GM23338 (cell line): Measurements from ENCODE around the gene ZNF48. TPM values are rescaled to one million over a fixed set of nuclear protein-coding genes. Genes with fewer than 3 reads are reported as not detected.

Experiments
- ATAC-seq: fragments of 200-7000 bp; cut with Tn5 transposase; 3 replicates; pipeline ENCODE4 v1.9.1; 2020
- DNase-seq: peaks from one replicate; pipeline ENCODE4 v3.0.0-alpha.2; 2015; ENCODE audit warnings: low spot score
- H2AFZ ChIP-seq: fragments of 200-600 bp; sonication (generic); 2 replicates; pipeline ENCODE4 v1.8.0; 2016; ENCODE audit warnings: antibody characterized with exemption, mild to moderate bottlenecking, moderate library complexity
- H3F3A ChIP-seq: fragments of 200-600 bp; sonication (generic); replicated peaks from 2 replicates; pipeline ENCODE4 v1.8.0; 2017; ENCODE audit warnings: antibody characterized with exemption, mixed run types, low read depth
- H3K27ac ChIP-seq: fragments of 200-600 bp; sonication (generic); 2 replicates; pipeline ENCODE4 v1.6.1; 2016; ENCODE audit warnings: low read depth
- H3K27me3 ChIP-seq: fragments of 200-600 bp; sonication (generic); 2 replicates; pipeline ENCODE4 v1.8.0; 2016; ENCODE audit warnings: mild to moderate bottlenecking, mixed run types, moderate library complexity; ENCODE audit not compliant: insufficient read depth
- H3K36me3 ChIP-seq: fragments of 200-600 bp; sonication (generic); 2 replicates; pipeline ENCODE4 v1.8.0; 2016; ENCODE audit warnings: mild to moderate bottlenecking; ENCODE audit not compliant: insufficient read depth
- H3K4me1 ChIP-seq: fragments of 200-600 bp; sonication (generic); 2 replicates; pipeline ENCODE4 v1.8.0; 2016; ENCODE audit warnings: mild to moderate bottlenecking, moderate library complexity; ENCODE audit not compliant: insufficient read depth
- H3K4me2 ChIP-seq: fragments of 200-600 bp; sonication (generic); 2 replicates; pipeline ENCODE4 v1.7.1; 2017; ENCODE audit warnings: mixed run types
- H3K4me3 ChIP-seq: fragments of 200-600 bp; sonication (generic); 2 replicates; pipeline ENCODE4 v1.6.1; 2016; ENCODE audit warnings: mixed run types
- H3K79me2 ChIP-seq: fragments of 200-600 bp; sonication (generic); replicated peaks from 2 replicates; pipeline ENCODE4 v1.8.0; 2017; ENCODE audit warnings: mild to moderate bottlenecking; ENCODE audit not compliant: insufficient read depth
- H3K9me2 ChIP-seq: fragments of 200-600 bp; sonication (generic); 2 replicates; pipeline ENCODE4 v1.8.0; 2017; ENCODE audit not compliant: insufficient read depth
- H4K20me1 ChIP-seq: fragments of 200-600 bp; sonication (generic); replicated peaks from 2 replicates; pipeline ENCODE4 v1.8.0; 2017; ENCODE audit warnings: mild to moderate bottlenecking; ENCODE audit not compliant: insufficient read depth
- H3K27ac Mint-ChIP-seq: 2 replicates; pipeline ENCODE4 v1.8.0; 2020; ENCODE audit warnings: inconsistent platforms, mild to moderate bottlenecking, moderate library complexity, mixed read lengths
- H3K27me3 Mint-ChIP-seq: 3 replicates; pipeline ENCODE4 v1.8.0; 2022; ENCODE audit warnings: low read depth, mild to moderate bottlenecking, moderate library complexity, mixed read lengths, inconsistent platforms; ENCODE audit not compliant: insufficient read depth, poor library complexity
- H3K36me3 Mint-ChIP-seq: 3 replicates; pipeline ENCODE4 v1.8.0; 2021; ENCODE audit warnings: low read depth, mild to moderate bottlenecking, inconsistent platforms, moderate library complexity, mixed read lengths
- H3K4me1 Mint-ChIP-seq: 3 replicates; pipeline ENCODE4 v1.8.0; 2020; ENCODE audit warnings: mild to moderate bottlenecking, inconsistent platforms, mixed read lengths
- H3K4me3 Mint-ChIP-seq: 3 replicates; pipeline ENCODE4 v1.8.0; 2021; ENCODE audit warnings: moderate library complexity, mild to moderate bottlenecking, inconsistent platforms, mixed read lengths
- H3K9me3 Mint-ChIP-seq: 3 replicates; pipeline ENCODE4 v1.8.0; 2020; ENCODE audit warnings: moderate library complexity, mild to moderate bottlenecking, inconsistent platforms, mixed read lengths
- JUNB ChIP-seq: IDR thresholded peaks from one replicate; pipeline ENCODE4 v1.6.1; 2016; ENCODE audit warnings: antibody characterized with exemption; ENCODE audit not compliant: unreplicated experiment
- NANOG ChIP-seq: IDR thresholded peaks from 2 replicates; pipeline ENCODE4 v1.6.1; 2016; ENCODE audit warnings: antibody characterized with exemption, borderline replicate concordance
- STAT1 ChIP-seq: IDR thresholded peaks from one replicate; pipeline ENCODE4 v1.6.1; 2016; ENCODE audit warnings: antibody characterized with exemption; ENCODE audit not compliant: unreplicated experiment
- ZNF114 ChIP-seq: fragments of 250-450 bp; sonication (Bioruptor Pico); IDR thresholded peaks from 2 replicates; pipeline ENCODE4 v1.5.0; 2020; ENCODE audit warnings: mild to moderate bottlenecking, moderate library complexity
- polyA plus RNA-seq: library from polyadenylated mRNA; unstranded; fragments of >200 nt; fragmentation: Nextera tagmentation; extraction: Ambion mirVana; gene quantifications from 2 replicates; pipeline ENCODE4 v1.2.1, GENCODE V29; 2016
- total RNA-seq: library from RNA; depleted of rRNA; stranded (reverse); fragments of >200 nt; shearing (Covaris generic); gene quantifications from 2 replicates; pipeline ENCODE4 v1.2.3, GENCODE V29; 2014
- TF ChIP-seq, protein P1 (sequence below): fragments of 250-450 bp; sonication (Bioruptor Pico); IDR thresholded peaks from 2 replicates; pipeline ENCODE4 v1.5.0; 2020; ENCODE audit warnings: mild to moderate bottlenecking, moderate library complexity
- TF ChIP-seq, protein P2 (sequence below), 2 experiments: fragments of 200-600 bp in 1 of 2; sonication (generic) in 1 of 2; conservative IDR thresholded peaks; 2 replicates each; pipeline versions ENCODE4 v1.5.1 to v1.6.1; 2016 to 2017; ENCODE audit warnings: antibody characterized with exemption in 2 of 2, low read depth in 2 of 2, mild to moderate bottlenecking in 2 of 2, moderate library complexity in 1 of 2

ZNF48 gene
- total and polyA plus RNA-seq, 2 experiments from 2014 or later, result 4.8 to 44.3 TPM

DNA sequence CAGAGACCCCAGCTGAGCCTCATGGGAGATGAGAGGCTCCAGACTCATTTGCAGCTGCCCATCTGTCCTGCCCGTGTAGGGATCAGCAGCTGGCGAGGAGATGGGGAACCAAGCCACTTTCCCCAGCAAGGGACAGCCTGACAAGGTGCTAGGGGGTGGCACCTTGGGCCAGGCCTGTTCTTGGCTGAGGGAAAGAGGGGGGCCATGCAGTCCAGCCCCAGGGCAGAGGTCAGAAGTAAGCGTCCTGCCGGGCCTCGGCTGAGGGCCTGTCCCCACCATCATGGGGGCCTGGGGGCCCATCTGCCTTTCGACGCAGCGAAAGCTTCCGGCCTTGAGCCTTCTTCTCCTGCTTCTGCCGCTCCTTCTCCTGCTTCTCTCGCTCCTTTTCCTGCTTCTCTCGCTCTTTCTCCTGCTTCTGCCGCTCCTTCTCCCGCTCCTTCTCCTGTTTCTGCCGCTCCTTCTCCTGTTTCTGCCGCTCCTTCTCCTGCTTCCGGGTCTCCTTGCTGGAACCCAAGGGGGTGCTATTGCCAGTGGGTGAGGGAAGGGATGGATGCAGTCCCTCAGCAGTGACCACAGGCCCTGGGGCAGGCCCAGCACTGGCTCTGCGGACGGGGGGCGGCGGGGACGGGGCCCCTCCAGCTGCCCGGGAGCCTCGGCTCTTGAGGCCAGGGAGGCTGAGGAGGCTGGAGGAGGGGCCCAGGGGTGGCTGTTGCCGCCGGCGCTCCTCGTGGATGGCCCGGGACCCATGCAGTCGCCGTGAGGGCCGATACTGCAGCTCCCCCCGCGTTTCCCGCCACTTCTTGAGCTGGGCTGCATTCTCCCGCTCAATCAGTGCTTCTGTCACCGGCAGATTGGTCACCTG lies 37.3 kb upstream of the ZNF48 start:
- H4K20me1 ChIP-seq, result no peaks in the 10 kb centered on the region
- peaks cover 4% of the 10 kb centered on the region; the same call in 2 of the 3 replicates for H3K9me3 Mint-ChIP-seq
- DNase-seq (no peak), ATAC-seq (no peak)
- H3K27me3 Mint-ChIP-seq, result peaks cover 23% of the 10 kb centered on the region
- no peak overlapping the region for H2AFZ ChIP-seq
- H3K4me1 ChIP-seq, result peaks cover 3% of the 10 kb centered on the region
- no peak overlapping the region; the same call in 2 of the 3 replicates for H3K4me3 Mint-ChIP-seq
- H3K27me3 ChIP-seq, result no peaks in the 10 kb centered on the region
- H3F3A ChIP-seq, result 0 out of 2 replicates have a peak, but pooled peaks cover 3% of the 10 kb centered on the region
- no peaks in the 10 kb centered on the region for H3K36me3 ChIP-seq
- H3K4me3 ChIP-seq, result no peak overlapping the region
- no peak for TF ChIP-seq JUNB
- TF ChIP-seq NANOG, result no peak
- H3K4me1 Mint-ChIP-seq, result peaks cover 31% of the 10 kb centered on the region
- peaks cover 16% of the 10 kb centered on the region for H3K79me2 ChIP-seq
- no peak overlapping the region for H3K27ac Mint-ChIP-seq
- H3K9me2 ChIP-seq, result no peaks in the 10 kb centered on the region
- H3K4me2 ChIP-seq, result no peak overlapping the region
- no peak overlapping the region for H3K27ac ChIP-seq
- H3K36me3 Mint-ChIP-seq, result peaks cover 43% of the 10 kb centered on the region

DNA sequence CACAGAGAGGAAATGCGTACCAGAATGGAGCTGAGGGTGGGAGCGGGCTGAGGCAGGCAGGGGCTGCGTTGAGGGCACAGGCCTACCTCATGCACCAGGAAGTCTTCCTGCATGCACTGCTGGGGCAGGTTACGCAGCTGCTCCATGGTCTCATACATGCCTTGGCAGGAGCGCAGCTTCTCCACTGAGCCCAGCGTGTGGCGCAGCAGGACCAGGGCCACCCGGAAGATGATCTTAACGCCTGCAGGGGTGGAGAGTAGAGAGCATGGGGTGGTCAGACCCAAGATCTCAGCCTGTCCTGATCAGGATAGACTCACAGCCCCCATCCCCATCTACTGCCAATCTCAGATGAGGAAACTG lies 36.7 kb upstream of the ZNF48 start:
- H3F3A ChIP-seq, result 0 out of 2 replicates have a peak, but pooled peaks cover 3% of the 10 kb centered on the region
- no peak overlapping the region for H2AFZ ChIP-seq
- TF ChIP-seq JUNB (no peak), STAT1 (no peak), NANOG (no peak), ZNF114 (no peak)
- TF ChIP-seq, protein P1, sequence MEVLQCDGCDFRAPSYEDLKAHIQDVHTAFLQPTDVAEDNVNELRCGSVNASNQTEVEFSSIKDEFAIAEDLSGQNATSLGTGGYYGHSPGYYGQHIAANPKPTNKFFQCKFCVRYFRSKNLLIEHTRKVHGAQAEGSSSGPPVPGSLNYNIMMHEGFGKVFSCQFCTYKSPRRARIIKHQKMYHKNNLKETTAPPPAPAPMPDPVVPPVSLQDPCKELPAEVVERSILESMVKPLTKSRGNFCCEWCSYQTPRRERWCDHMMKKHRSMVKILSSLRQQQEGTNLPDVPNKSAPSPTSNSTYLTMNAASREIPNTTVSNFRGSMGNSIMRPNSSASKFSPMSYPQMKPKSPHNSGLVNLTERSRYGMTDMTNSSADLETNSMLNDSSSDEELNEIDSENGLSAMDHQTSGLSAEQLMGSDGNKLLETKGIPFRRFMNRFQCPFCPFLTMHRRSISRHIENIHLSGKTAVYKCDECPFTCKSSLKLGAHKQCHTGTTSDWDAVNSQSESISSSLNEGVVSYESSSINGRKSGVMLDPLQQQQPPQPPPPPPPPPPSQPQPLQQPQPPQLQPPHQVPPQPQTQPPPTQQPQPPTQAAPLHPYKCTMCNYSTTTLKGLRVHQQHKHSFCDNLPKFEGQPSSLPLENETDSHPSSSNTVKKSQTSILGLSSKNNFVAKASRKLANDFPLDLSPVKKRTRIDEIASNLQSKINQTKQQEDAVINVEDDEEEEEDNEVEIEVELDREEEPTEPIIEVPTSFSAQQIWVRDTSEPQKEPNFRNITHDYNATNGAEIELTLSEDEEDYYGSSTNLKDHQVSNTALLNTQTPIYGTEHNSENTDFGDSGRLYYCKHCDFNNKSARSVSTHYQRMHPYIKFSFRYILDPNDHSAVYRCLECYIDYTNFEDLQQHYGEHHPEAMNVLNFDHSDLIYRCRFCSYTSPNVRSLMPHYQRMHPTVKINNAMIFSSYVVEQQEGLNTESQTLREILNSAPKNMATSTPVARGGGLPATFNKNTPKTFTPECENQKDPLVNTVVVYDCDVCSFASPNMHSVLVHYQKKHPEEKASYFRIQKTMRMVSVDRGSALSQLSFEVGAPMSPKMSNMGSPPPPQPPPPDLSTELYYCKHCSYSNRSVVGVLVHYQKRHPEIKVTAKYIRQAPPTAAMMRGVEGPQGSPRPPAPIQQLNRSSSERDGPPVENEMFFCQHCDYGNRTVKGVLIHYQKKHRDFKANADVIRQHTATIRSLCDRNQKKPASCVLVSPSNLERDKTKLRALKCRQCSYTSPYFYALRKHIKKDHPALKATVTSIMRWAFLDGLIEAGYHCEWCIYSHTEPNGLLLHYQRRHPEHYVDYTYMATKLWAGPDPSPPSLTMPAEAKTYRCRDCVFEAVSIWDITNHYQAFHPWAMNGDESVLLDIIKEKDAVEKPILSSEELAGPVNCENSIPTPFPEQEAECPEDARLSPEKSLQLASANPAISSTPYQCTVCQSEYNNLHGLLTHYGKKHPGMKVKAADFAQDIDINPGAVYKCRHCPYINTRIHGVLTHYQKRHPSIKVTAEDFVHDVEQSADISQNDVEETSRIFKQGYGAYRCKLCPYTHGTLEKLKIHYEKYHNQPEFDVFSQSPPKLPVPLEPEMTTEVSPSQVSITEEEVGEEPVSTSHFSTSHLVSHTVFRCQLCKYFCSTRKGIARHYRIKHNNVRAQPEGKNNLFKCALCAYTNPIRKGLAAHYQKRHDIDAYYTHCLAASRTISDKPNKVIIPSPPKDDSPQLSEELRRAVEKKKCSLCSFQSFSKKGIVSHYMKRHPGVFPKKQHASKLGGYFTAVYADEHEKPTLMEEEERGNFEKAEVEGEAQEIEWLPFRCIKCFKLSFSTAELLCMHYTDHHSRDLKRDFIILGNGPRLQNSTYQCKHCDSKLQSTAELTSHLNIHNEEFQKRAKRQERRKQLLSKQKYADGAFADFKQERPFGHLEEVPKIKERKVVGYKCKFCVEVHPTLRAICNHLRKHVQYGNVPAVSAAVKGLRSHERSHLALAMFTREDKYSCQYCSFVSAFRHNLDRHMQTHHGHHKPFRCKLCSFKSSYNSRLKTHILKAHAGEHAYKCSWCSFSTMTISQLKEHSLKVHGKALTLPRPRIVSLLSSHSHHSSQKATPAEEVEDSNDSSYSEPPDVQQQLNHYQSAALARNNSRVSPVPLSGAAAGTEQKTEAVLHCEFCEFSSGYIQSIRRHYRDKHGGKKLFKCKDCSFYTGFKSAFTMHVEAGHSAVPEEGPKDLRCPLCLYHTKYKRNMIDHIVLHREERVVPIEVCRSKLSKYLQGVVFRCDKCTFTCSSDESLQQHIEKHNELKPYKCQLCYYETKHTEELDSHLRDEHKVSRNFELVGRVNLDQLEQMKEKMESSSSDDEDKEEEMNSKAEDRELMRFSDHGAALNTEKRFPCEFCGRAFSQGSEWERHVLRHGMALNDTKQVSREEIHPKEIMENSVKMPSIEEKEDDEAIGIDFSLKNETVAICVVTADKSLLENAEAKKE (CRISPR knock-in tag), result no peak
- TF ChIP-seq, protein P2, sequence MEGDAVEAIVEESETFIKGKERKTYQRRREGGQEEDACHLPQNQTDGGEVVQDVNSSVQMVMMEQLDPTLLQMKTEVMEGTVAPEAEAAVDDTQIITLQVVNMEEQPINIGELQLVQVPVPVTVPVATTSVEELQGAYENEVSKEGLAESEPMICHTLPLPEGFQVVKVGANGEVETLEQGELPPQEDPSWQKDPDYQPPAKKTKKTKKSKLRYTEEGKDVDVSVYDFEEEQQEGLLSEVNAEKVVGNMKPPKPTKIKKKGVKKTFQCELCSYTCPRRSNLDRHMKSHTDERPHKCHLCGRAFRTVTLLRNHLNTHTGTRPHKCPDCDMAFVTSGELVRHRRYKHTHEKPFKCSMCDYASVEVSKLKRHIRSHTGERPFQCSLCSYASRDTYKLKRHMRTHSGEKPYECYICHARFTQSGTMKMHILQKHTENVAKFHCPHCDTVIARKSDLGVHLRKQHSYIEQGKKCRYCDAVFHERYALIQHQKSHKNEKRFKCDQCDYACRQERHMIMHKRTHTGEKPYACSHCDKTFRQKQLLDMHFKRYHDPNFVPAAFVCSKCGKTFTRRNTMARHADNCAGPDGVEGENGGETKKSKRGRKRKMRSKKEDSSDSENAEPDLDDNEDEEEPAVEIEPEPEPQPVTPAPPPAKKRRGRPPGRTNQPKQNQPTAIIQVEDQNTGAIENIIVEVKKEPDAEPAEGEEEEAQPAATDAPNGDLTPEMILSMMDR (conservative IDR thresholded peaks at IDR 0.05; ENCODE audit: low read depth in 2 of 2), result peak in 1 of 2 experiments; percentile 18; a peak in 2 of 4 replicates
- ATAC-seq, result no peak
- no peak for DNase-seq
- peaks cover 4% of the 10 kb centered on the region; the same call in 2 of the 3 replicates for H3K9me3 Mint-ChIP-seq
- H3K4me1 ChIP-seq, result peaks cover 3% of the 10 kb centered on the region
- peaks cover 31% of the 10 kb centered on the region for H3K4me1 Mint-ChIP-seq
- no peaks in the 10 kb centered on the region for H3K9me2 ChIP-seq
- no peak overlapping the region for H3K4me3 ChIP-seq
- H4K20me1 ChIP-seq, result peaks cover 4% of the 10 kb centered on the region; the same call in 1 of the 2 replicates
- H3K27me3 ChIP-seq, result no peaks in the 10 kb centered on the region
- no peak overlapping the region for H3K27ac Mint-ChIP-seq
- no peak overlapping the region for H3K4me2 ChIP-seq
- H3K27ac ChIP-seq, result no peak overlapping the region
- peaks cover 40% of the 10 kb centered on the region for H3K36me3 Mint-ChIP-seq
- H3K4me3 Mint-ChIP-seq, result no peak overlapping the region
- peaks cover 23% of the 10 kb centered on the region for H3K27me3 Mint-ChIP-seq
- peaks cover 15% of the 10 kb centered on the region for H3K79me2 ChIP-seq
- no peaks in the 10 kb centered on the region for H3K36me3 ChIP-seq
